ENCODE measurements around the gene CLOCK. TPM values are rescaled to one million over a fixed set of nuclear protein-coding genes. Genes with fewer than 3 reads are reported as not detected.

CLOCK gene
- total and polyA plus RNA-seq, 9 of the 15 experiments (the other 6 are each of a cell fraction or from before 2014, with no cell fraction given): 3.7 to 14.4 (median 9.4) TPM

- peak overlapping the region; percentile 84 for H2AFZ ChIP-seq (ENCODE audit: low read depth, low read length)
- ATAC-seq: no peak
- H3K79me2 ChIP-seq (ENCODE audit: control insufficient read depth, insufficient read depth, low read length): no peaks in the 10 kb centered on the region
- H3K9ac ChIP-seq (ENCODE audit: insufficient read depth in 1 of 2, low read depth in 2 of 2, low read length in 2 of 2): no peak overlapping the region
- in situ Hi-C loops (cut with MboI): no loop called here
- peaks cover 5 to 8% of the 10 kb centered on the region in 2 experiments; a peak in 4 of 5 replicates for H3K4me1 ChIP-seq (replicated peaks in 1 of 2; ENCODE audit: control insufficient read depth in 2 of 2, insufficient read depth in 2 of 2, low read length in 2 of 2)
- 51% methylated on average over 13 of the region's 13 CpGs for whole genome bisulfite sequencing (ENCODE audit: insufficient coverage, low coverage, missing lambda C conversion rate)
- TF ChIP-seq ZNF311 (CRISPR knock-in tag; IDR thresholded peaks at IDR 0.05): no peak
- peak; percentile 38; the same call in 1 of the 2 replicates for TF ChIP-seq ZKSCAN8 (CRISPR knock-in tag; IDR thresholded peaks at IDR 0.05)
- no peak for TF ChIP-seq RBBP5 (IDR thresholded peaks at IDR 0.05; ENCODE audit: borderline replicate concordance, insufficient read depth, low read length, poor library complexity, severe bottlenecking)
- peak; percentile 18; the same call in 1 of the 2 replicates for TF ChIP-seq ZNF316 (IDR thresholded peaks at IDR 0.05)
- CTCF ChIA-PET (ENCODE audit: low intra/inter-chr PET ratio): no interaction called here
- H3K27ac ChIP-seq (ENCODE audit: extremely low read depth, low read depth, low read length): no peak overlapping the region
- intact Hi-C loops (cut with micrococcal nuclease): no loop called here
- H3K4me2 ChIP-seq (ENCODE audit: insufficient read depth, low read length): peak overlapping the region; percentile 15; the same call in 1 of the 2 replicates
- H3K9me1 ChIP-seq (ENCODE audit: control insufficient read depth, insufficient read depth, low read length): no peaks in the 10 kb centered on the region
- no peaks in the 10 kb centered on the region; the same call in 2 of the 3 replicates for H3K36me3 ChIP-seq (ENCODE audit: control insufficient read depth, insufficient read depth, low read length)
- BruUV-seq (replicated peaks): no TSS peak
- no peak overlapping the region for H3K4me3 ChIP-seq
- DNase-seq (ENCODE audit: extremely low read depth in 1 of 4, low spot score in 3 of 4): no peak
- no peaks in the 10 kb centered on the region for H3K27me3 ChIP-seq (ENCODE audit: control insufficient read depth in 2 of 2, insufficient read depth in 2 of 2, low read length in 2 of 2)
- H4K20me1 ChIP-seq (replicated peaks; ENCODE audit: control insufficient read depth, insufficient read depth, low read length): no peaks in the 10 kb centered on the region
- no peak for FAIRE-seq
- no peaks in the 10 kb centered on the region for H3K9me3 ChIP-seq (replicated peaks; ENCODE audit: control insufficient read depth, insufficient read depth, low read depth, low read length)
- POLR2A ChIA-PET: interaction anchor here (1.1 to 1.9 kb wide), 3 partner anchors 10 to 27 kb away, joined by 3 to 5 read pairs (median 4); no protein-coding TSS in a partner anchor
Measured at GRCh38 chr4:55378617-55379467, 167.9 kb downstream of the CLOCK start.

Small RNA genes within 50 kb of the gene (small RNA-seq; reads per million reads assigned to genes)
- not detected for gene RF00019

Other genes starting within 250 kb of the CLOCK start
- gene SRD5A3, start 200.7 kb downstream of the CLOCK start, total RNA-seq (2014; rRNA removed): 9.1 and 12.0 TPM in 2 replicates
- 15.7 and 16.2 TPM in 2 replicates for gene SRD5A3, start 200.7 kb downstream of the CLOCK start, total RNA-seq (2014; rRNA removed; fragmentation: Illumina TruSeq; extraction: Trizol)
- gene SRD5A3, start 200.7 kb downstream of the CLOCK start, total RNA-seq (2015; rRNA removed; fragmentation: Illumina TruSeq; extraction: Trizol): 10.6 and 13.3 TPM in 2 replicates
- 21.6 and 21.7 TPM in 2 replicates for gene SRD5A3, start 200.7 kb downstream of the CLOCK start, total RNA-seq (2021)
- 34.0 and 37.0 TPM in 2 replicates for gene SRD5A3, start 200.7 kb downstream of the CLOCK start, polyA plus RNA-seq (2011; rRNA removed)
- gene SRD5A3, start 200.7 kb downstream of the CLOCK start, polyA plus RNA-seq (2014; fragmentation: Illumina TruSeq; extraction: Trizol): 15.0 and 17.0 TPM in 2 replicates
- gene SRD5A3, start 200.7 kb downstream of the CLOCK start, polyA plus RNA-seq (2014; fragmentation: Nextera tagmentation; extraction: Ambion mirVana): 1 to 10 TPM; 2.5 to 5.3 TPM
- gene SRD5A3, start 200.7 kb downstream of the CLOCK start, polyA plus RNA-seq (2014; rRNA removed): 10.0 and 14.1 TPM in 2 replicates
- gene TMEM165, start 151.0 kb downstream of the CLOCK start, total RNA-seq (2014; rRNA removed): 112 and 116 TPM in 2 replicates
- 96.6 and 96.8 TPM in 2 replicates for gene TMEM165, start 151.0 kb downstream of the CLOCK start, total RNA-seq (2014; rRNA removed; fragmentation: Illumina TruSeq; extraction: Trizol)
- 91.7 and 97.1 TPM in 2 replicates for gene TMEM165, start 151.0 kb downstream of the CLOCK start, total RNA-seq (2015; rRNA removed; fragmentation: Illumina TruSeq; extraction: Trizol)
- gene TMEM165, start 151.0 kb downstream of the CLOCK start, total RNA-seq (2021): 84.6 and 97.5 TPM in 2 replicates
- gene TMEM165, start 151.0 kb downstream of the CLOCK start, polyA plus RNA-seq (2011; rRNA removed): 145 and 174 TPM in 2 replicates
- 58.7 and 70.6 TPM in 2 replicates for gene TMEM165, start 151.0 kb downstream of the CLOCK start, polyA plus RNA-seq (2014; fragmentation: Illumina TruSeq; extraction: Trizol)
- 10 to 100 TPM; 21.3 to 27.5 TPM for gene TMEM165, start 151.0 kb downstream of the CLOCK start, polyA plus RNA-seq (2014; fragmentation: Nextera tagmentation; extraction: Ambion mirVana)
- gene TMEM165, start 151.0 kb downstream of the CLOCK start, polyA plus RNA-seq (2014; rRNA removed): 105 and 106 TPM in 2 replicates
- gene PDCL2, start 45.3 kb upstream of the CLOCK start, total RNA-seq (2014; rRNA removed): 0.37 and 2.0 TPM in 2 replicates
- 1.8 and 1.9 TPM in 2 replicates for gene PDCL2, start 45.3 kb upstream of the CLOCK start, total RNA-seq (2014; rRNA removed; fragmentation: Illumina TruSeq; extraction: Trizol)
- gene PDCL2, start 45.3 kb upstream of the CLOCK start, total RNA-seq (2015; rRNA removed; fragmentation: Illumina TruSeq; extraction: Trizol): 1.5 and 2.5 TPM in 2 replicates
- gene PDCL2, start 45.3 kb upstream of the CLOCK start, total RNA-seq (2021): 1.2 and 1.7 TPM in 2 replicates
- 0.49 and 1.4 TPM in 2 replicates for gene PDCL2, start 45.3 kb upstream of the CLOCK start, polyA plus RNA-seq (2011; rRNA removed)
- gene PDCL2, start 45.3 kb upstream of the CLOCK start, polyA plus RNA-seq (2014; fragmentation: Illumina TruSeq; extraction: Trizol): 0.62 and 0.97 TPM in 2 replicates
- under 1 TPM; 0.62 to 0.87 TPM for gene PDCL2, start 45.3 kb upstream of the CLOCK start, polyA plus RNA-seq (2014; fragmentation: Nextera tagmentation; extraction: Ambion mirVana)
- 0.73 and 1.7 TPM in 2 replicates for gene PDCL2, start 45.3 kb upstream of the CLOCK start, polyA plus RNA-seq (2014; rRNA removed)
- gene NMU, start 89.4 kb upstream of the CLOCK start, total RNA-seq (2014; rRNA removed): 729 and 858 TPM in 2 replicates
- 572 and 588 TPM in 2 replicates for gene NMU, start 89.4 kb upstream of the CLOCK start, total RNA-seq (2014; rRNA removed; fragmentation: Illumina TruSeq; extraction: Trizol)
- 669 and 688 TPM in 2 replicates for gene NMU, start 89.4 kb upstream of the CLOCK start, total RNA-seq (2015; rRNA removed; fragmentation: Illumina TruSeq; extraction: Trizol)
- 599 and 701 TPM in 2 replicates for gene NMU, start 89.4 kb upstream of the CLOCK start, total RNA-seq (2021)
- 370 and 846 TPM in 2 replicates for gene NMU, start 89.4 kb upstream of the CLOCK start, polyA plus RNA-seq (2011; rRNA removed)
- gene NMU, start 89.4 kb upstream of the CLOCK start, polyA plus RNA-seq (2014; fragmentation: Illumina TruSeq; extraction: Trizol): 277 and 298 TPM in 2 replicates
- gene NMU, start 89.4 kb upstream of the CLOCK start, polyA plus RNA-seq (2014; fragmentation: Nextera tagmentation; extraction: Ambion mirVana): 100 to 1,000 TPM in 1 of 2 experiments, 10 to 100 TPM in 1; 73.8 to 122 TPM
- 651 and 703 TPM in 2 replicates for gene NMU, start 89.4 kb upstream of the CLOCK start, polyA plus RNA-seq (2014; rRNA removed)

Measured in K562 (cell line).